H1 (cell line): ENCODE results near the gene HNRNPM. TPM values are rescaled to one million over a fixed set of nuclear protein-coding genes. Genes with fewer than 3 reads are reported as not detected.

Source experiments
- CTCF ChIA-PET: fragments of 300-600 bp; sonication (Branson Sonifier 250); formaldehyde crosslinking; loops from one replicate; lab custom pipeline; 2021; ENCODE audit not compliant: partially characterized antibody; lab: Charles Lee
- POLR2A ChIA-PET: fragments of 300-600 bp; sonication (Branson Sonifier 250); formaldehyde crosslinking; loops from one replicate; lab custom pipeline; 2021; ENCODE audit warnings: inconsistent platforms; ENCODE audit not compliant: partially characterized antibody; lab: Charles Lee
- DNase-seq, 2 experiments: peaks; one replicate each; pipeline versions ENCODE4 v3.0.0 to v3.0.0-alpha.2; 2010 to 2022; ENCODE audit warnings: low spot score in 2 of 2, low read depth in 1 of 2, mixed read lengths in 1 of 2
- FAIRE-seq: peaks from 2 replicates; lab custom pipeline; 2011; peaks lifted over from hg19 to GRCh38; lab: Jason Lieb, UNC
- H2AFZ ChIP-seq: 2 replicates; pipeline ENCODE4 v1.8.1; 2012; ENCODE audit warnings: low read length, inconsistent platforms
- H2AK5ac ChIP-seq: 2 replicates; pipeline ENCODE4 v1.6.1; 2013; ENCODE audit warnings: low read depth, low read length
- H2BK120ac ChIP-seq: replicated peaks from 2 replicates; pipeline ENCODE3; 2013; ENCODE audit warnings: low read depth, low read length, inconsistent platforms
- H2BK12ac ChIP-seq: 2 replicates; pipeline ENCODE4 v1.6.1; 2013; ENCODE audit warnings: low read depth, low read length
- H2BK15ac ChIP-seq: 2 replicates; pipeline ENCODE4 v1.6.1; 2013; ENCODE audit warnings: low read length
- H2BK20ac ChIP-seq: 2 replicates; pipeline ENCODE4 v1.6.1; 2013; ENCODE audit warnings: low read length
- H2BK5ac ChIP-seq: 2 replicates; pipeline ENCODE4 v1.6.1; 2013; ENCODE audit warnings: low read depth, low read length
- H3K14ac ChIP-seq: 2 replicates; pipeline ENCODE4 v1.6.1; 2013; ENCODE audit warnings: inconsistent platforms; ENCODE audit not compliant: insufficient read length
- H3K18ac ChIP-seq: 2 replicates; pipeline ENCODE4 v1.6.1; 2013; ENCODE audit warnings: low read length; ENCODE audit errors: extremely low read depth
- H3K23ac ChIP-seq: 2 replicates; pipeline ENCODE4 v1.6.1; 2013; ENCODE audit warnings: inconsistent platforms; ENCODE audit not compliant: insufficient read length
- H3K23me2 ChIP-seq: 2 replicates; pipeline ENCODE4 v1.6.1; 2013; ENCODE audit warnings: low read depth, low read length
- H3K27ac ChIP-seq: 2 replicates; pipeline ENCODE4 v1.6.1; 2011; ENCODE audit warnings: low read depth, low read length, inconsistent platforms
- H3K27me3 ChIP-seq, 4 experiments: replicated peaks in 1 of 4; 1 replicate in 1 of 4; 2 replicates in 3 of 4; pipeline versions ENCODE4 v1.6.1 to v1.8.1; 2011 to 2013; ENCODE audit warnings: low read length in 3 of 4, mild to moderate bottlenecking in 3 of 4, inconsistent platforms in 2 of 4, mixed read lengths in 2 of 4, moderate library complexity in 1 of 4; ENCODE audit not compliant: control insufficient read depth in 3 of 4, insufficient read depth in 3 of 4; ENCODE audit errors: extremely low read depth in 1 of 4
- H3K36me3 ChIP-seq, 4 experiments: 2 replicates each; pipeline versions ENCODE4 v1.6.1 to v1.8.1; 2011 to 2013; ENCODE audit warnings: mild to moderate bottlenecking in 4 of 4, low read length in 3 of 4, moderate library complexity in 2 of 4, control low read depth in 1 of 4, inconsistent platforms in 1 of 4; ENCODE audit not compliant: insufficient read depth in 4 of 4, control insufficient read depth in 2 of 4
- H3K4ac ChIP-seq: replicated peaks from 2 replicates; pipeline ENCODE3; 2013; ENCODE audit warnings: low read length, low read depth, mixed read lengths, inconsistent platforms; ENCODE audit not compliant: insufficient read length
- H3K4me1 ChIP-seq, 4 experiments: replicated peaks in 1 of 4; 1 replicate in 1 of 4; 2 replicates in 3 of 4; pipeline versions ENCODE4 v1.6.1 to v1.8.1; 2011 to 2013; ENCODE audit warnings: low read length in 3 of 4, inconsistent platforms in 2 of 4, mixed read lengths in 1 of 4; ENCODE audit not compliant: insufficient read depth in 4 of 4, control insufficient read depth in 3 of 4
- H3K4me2 ChIP-seq, 2 experiments: 2 replicates each; pipeline versions ENCODE4 v1.6.1 to v1.8.1; 2011 to 2013; ENCODE audit warnings: low read depth in 2 of 2, low read length in 2 of 2, control low read depth in 1 of 2, inconsistent platforms in 1 of 2, mild to moderate bottlenecking in 1 of 2; ENCODE audit not compliant: insufficient read depth in 1 of 2
- H3K4me3 ChIP-seq, 4 experiments: fragments of 200-600, 300-600 bp in 1 of 4; sonication (generic), shearing (Covaris generic), sonication (Bioruptor Twin) in 1 of 4; 2 replicates each; pipeline versions ENCODE4 v1.5.1 to v1.8.1; 2011 to 2016; ENCODE audit warnings: low read length in 4 of 4, low read depth in 3 of 4, control low read depth in 2 of 4, inconsistent platforms in 2 of 4, mild to moderate bottlenecking in 2 of 4, mixed read lengths in 1 of 4, moderate library complexity in 1 of 4; ENCODE audit not compliant: insufficient read depth in 2 of 4; ENCODE audit errors: extremely low read depth in 1 of 4
- H3K56ac ChIP-seq: replicated peaks from 2 replicates; pipeline ENCODE3; 2013; ENCODE audit warnings: low read depth, mild to moderate bottlenecking, mixed read lengths, low read length, inconsistent platforms; ENCODE audit not compliant: insufficient read length
- H3K79me1 ChIP-seq: 2 replicates; pipeline ENCODE4 v1.6.1; 2013; ENCODE audit warnings: low read depth, low read length, control low read depth
- H3K79me2 ChIP-seq, 2 experiments: 2 replicates each; pipeline versions ENCODE4 v1.6.1 to v1.8.1; 2012 to 2013; ENCODE audit warnings: low read length in 2 of 2, mild to moderate bottlenecking in 2 of 2, inconsistent platforms in 1 of 2; ENCODE audit not compliant: insufficient read depth in 2 of 2, control insufficient read depth in 1 of 2
- H3K9ac ChIP-seq, 4 experiments: replicated peaks in 1 of 4; 1 replicate in 1 of 4; 2 replicates in 3 of 4; pipeline versions ENCODE4 v1.6.1 to v1.8.1; 2011 to 2013; ENCODE audit warnings: low read depth in 3 of 4, low read length in 3 of 4, control low read depth in 2 of 4, mild to moderate bottlenecking in 2 of 4, moderate library complexity in 2 of 4, inconsistent platforms in 1 of 4; ENCODE audit errors: extremely low read depth in 1 of 4
- H3K9me3 ChIP-seq, 2 experiments: 2 replicates each; pipeline versions ENCODE4 v1.6.1 to v1.8.1; 2012 to 2013; ENCODE audit warnings: mild to moderate bottlenecking in 2 of 2, moderate library complexity in 2 of 2, control low read depth in 1 of 2, inconsistent platforms in 1 of 2, low read depth in 1 of 2, low read length in 1 of 2, mixed read lengths in 1 of 2; ENCODE audit not compliant: insufficient read depth in 2 of 2
- H4K20me1 ChIP-seq, 2 experiments: replicated peaks in 1 of 2; 2 replicates each; pipeline versions ENCODE3 to v1.8.1; 2011 to 2013; ENCODE audit warnings: inconsistent platforms in 2 of 2, low read length in 2 of 2, mild to moderate bottlenecking in 1 of 2; ENCODE audit not compliant: insufficient read depth in 2 of 2, control insufficient read depth in 1 of 2
- H4K5ac ChIP-seq: 2 replicates; pipeline ENCODE4 v1.6.1; 2013; ENCODE audit warnings: low read length, low read depth, mixed read lengths, inconsistent platforms; ENCODE audit not compliant: insufficient read length
- H4K8ac ChIP-seq: 2 replicates; pipeline ENCODE4 v1.8.0; 2013; ENCODE audit warnings: mild to moderate bottlenecking, moderate library complexity, low read length, inconsistent platforms; ENCODE audit not compliant: insufficient read depth; ENCODE audit errors: extremely low read depth
- H4K91ac ChIP-seq: replicated peaks from 2 replicates; pipeline ENCODE3; 2013; ENCODE audit warnings: low read length, mixed read lengths, inconsistent platforms; ENCODE audit not compliant: insufficient read length
- CHD1 ChIP-seq: IDR thresholded peaks from 2 replicates; pipeline ENCODE4 v1.6.1; 2012; ENCODE audit warnings: low read depth, low read length, improper control_type of control experiment
- EP300 ChIP-seq, 2 experiments: IDR thresholded peaks; 1 replicate in 1 of 2; 2 replicates in 1 of 2; pipeline ENCODE4 v1.6.1; 2011 to 2012; ENCODE audit warnings: low read depth in 2 of 2, low read length in 2 of 2, mild to moderate bottlenecking in 2 of 2, borderline replicate concordance in 1 of 2, inconsistent platforms in 1 of 2, moderate library complexity in 1 of 2
- EZH2 ChIP-seq: fragments of 200-600 bp; sonication (generic); IDR thresholded peaks from 2 replicates; pipeline ENCODE4 v1.7.1; 2012; ENCODE audit warnings: low read depth, mild to moderate bottlenecking, moderate library complexity, low read length, inconsistent platforms; ENCODE audit not compliant: severe bottlenecking
- RFX5 ChIP-seq: IDR thresholded peaks from 2 replicates; pipeline ENCODE4 v1.6.1; 2011; ENCODE audit warnings: low read depth, low read length, improper control_type of control experiment, borderline replicate concordance
- YY1 ChIP-seq: IDR thresholded peaks from 2 replicates; pipeline ENCODE4 v1.6.1; 2011; ENCODE audit warnings: low read depth, mild to moderate bottlenecking, low read length
- WGBS, 2 experiments: shearing (Covaris generic) in 1 of 2; methylation state at CpG; one replicate each; pipeline versions ENCODE4 v1.1.6 to v1.1.7; 2013 to 2015; ENCODE audit warnings: low lambda C conversion rate in 2 of 2, mixed read lengths in 2 of 2, inconsistent platforms in 1 of 2, low coverage in 1 of 2, missing lambda C conversion rate in 1 of 2; ENCODE audit not compliant: insufficient replicate concordance in 2 of 2, insufficient coverage in 1 of 2, insufficient read length in 1 of 2; ENCODE audit errors: extremely low coverage in 1 of 2, missing lambda C conversion rate in 1 of 2; 5-methylcytosine and 5-hydroxymethylcytosine counted together
- polyA plus RNA-seq, 7 experiments: library from polyadenylated mRNA; depleted of rRNA in 3 of 7; stranded (reverse) in 5 of 7; unstranded in 2 of 7; fragments of >200 nt in 5 of 7; fragments of 200-250 nt in 2 of 7; gene quantifications; 1 replicate in 5 of 7; 2 replicates in 1 of 7; 4 replicates in 1 of 7; pipeline versions ENCODE4 v1.2.1 to v1.2.3, GENCODE V29; 2011 to 2013; ENCODE audit warnings: missing spikeins in 2 of 7, mixed read lengths in 2 of 7
- total RNA-seq: library from RNA; stranded (reverse); fragmentation: NEBNext Ultra II Directional; extraction: Animal tissue kit (Norgen Biotek cat#: 25700); gene quantifications from 2 replicates; pipeline ENCODE4 v1.2.1, GENCODE V29; 2021

HNRNPM gene
- total and polyA plus RNA-seq, 2 of the 8 experiments (the other 6 are each of a cell fraction or from before 2014, with no cell fraction given): 375 to 474 TPM

- no peak overlapping the region for H3K27ac ChIP-seq
- 81% methylated on average over 15 of the region's 15 CpGs; no CpG with 5 or more reads in 1 of the 2 experiments for WGBS, 2 experiments
- TF ChIP-seq EP300 (IDR thresholded peaks at IDR 0.05; ENCODE audit: borderline replicate concordance in 1 of 2, low read depth in 2 of 2, low read length in 2 of 2) (no peak), YY1 (no peak), CHD1 (no peak), RFX5 (no peak), EZH2 (no peak)
Observed at GRCh38 chr19:8488365-8488764, 43.6 kb downstream of the HNRNPM start.

More at GRCh38 chr19:8488365-8488764, 43.6 kb downstream of the HNRNPM start:
- H3K36me3 ChIP-seq: peaks cover 25 to 56% (median 44%) of the 10 kb centered on the region in 4 experiments
- no peak overlapping the region for H4K5ac ChIP-seq
- no peak overlapping the region for H4K8ac ChIP-seq
- no peak overlapping the region for H2BK12ac ChIP-seq
- ChIA-PET POLR2A (interaction anchor here (0.6 to 1.8 kb wide), 9 partner anchors 7 to 98 kb away, joined by 3 to 7 read pairs (median 3); partner anchors contain the start of gene RAB11B), CTCF (interaction anchor here (1.1 kb wide), 2 partner anchors 92 to 98 kb away, joined by 3 to 4 read pairs; no protein-coding TSS in a partner anchor)
- H3K9me3 ChIP-seq: no peaks in the 10 kb centered on the region
- no peak overlapping the region for H2AFZ ChIP-seq
- H2AK5ac ChIP-seq: no peak overlapping the region
- H3K4me1 ChIP-seq: peaks cover 0 to 2% (median 0%) of the 10 kb centered on the region in 4 experiments; a peak in 1 of 7 replicates
- no peak overlapping the region for H3K14ac ChIP-seq
- no peak overlapping the region for H4K91ac ChIP-seq
- H3K23me2 ChIP-seq: no peaks in the 10 kb centered on the region
- H3K56ac ChIP-seq: no peak overlapping the region
- no peak overlapping the region for H3K4ac ChIP-seq
- no peak overlapping the region for H3K23ac ChIP-seq
- H3K9ac ChIP-seq: no peak overlapping the region
- H2BK15ac ChIP-seq: no peak overlapping the region
- H3K27me3 ChIP-seq: no peaks in the 10 kb centered on the region
- peaks cover 0 to 12% of the 10 kb centered on the region in 2 experiments; a peak in 2 of 4 replicates for H3K79me2 ChIP-seq
- peaks cover 6 to 34% of the 10 kb centered on the region in 2 experiments for H4K20me1 ChIP-seq
- FAIRE-seq (no peak), DNase-seq (no peak)
- H3K79me1 ChIP-seq: peaks cover 8% of the 10 kb centered on the region; the same call in 1 of the 2 replicates
- H3K4me3 ChIP-seq: no peak overlapping the region
- no peak overlapping the region for H3K4me2 ChIP-seq
- no peak overlapping the region for H3K18ac ChIP-seq
- H2BK120ac ChIP-seq: no peak overlapping the region
- H2BK5ac ChIP-seq: no peak overlapping the region
- no peak overlapping the region for H2BK20ac ChIP-seq
